ENCODE measurements around the gene LBH. TPM values are rescaled to one million over a fixed set of nuclear protein-coding genes. Genes with fewer than 3 reads are reported as not detected.

LBH gene
- total RNA-seq, 2 donors from 2014 or later, result 104 to 280 TPM

GRCh38 chr2:30209227-30209626, 22.1 kb upstream of the LBH start:
- DNase-seq (ENCODE audit: low spot score), result no peak
- intact Hi-C loops (cut with DNase I), result loop anchor here in 1 of 2 donors (2.0 kb wide), 1 partner anchor 498 kb away; no protein-coding TSS in a partner anchor

GRCh38 chr2:30213326-30213725, 18.0 kb upstream of the LBH start:
- intact Hi-C loops (cut with DNase I), result no loop called here
- DNase-seq (ENCODE audit: low spot score), result no peak

- DNase-seq (ENCODE audit: low spot score), result no peak
- intact Hi-C loops (cut with DNase I), result no loop called here
Measured at GRCh38 chr2:30213907-30214463, 17.3 kb upstream of the LBH start.

- intact Hi-C loops (cut with DNase I), result no loop called here
- no peak for DNase-seq (ENCODE audit: low spot score)
Measured at GRCh38 chr2:30216157-30216556, 15.2 kb upstream of the LBH start.

- intact Hi-C loops (cut with DNase I), result no loop called here
- DNase-seq (ENCODE audit: low spot score), result no peak
Measured at GRCh38 chr2:30217644-30218337, 13.5 kb upstream of the LBH start.

- no peak for DNase-seq (ENCODE audit: low spot score)
Measured at GRCh38 chr2:30218338-30218713, 13.0 kb upstream of the LBH start.

GRCh38 chr2:30218814-30219213, 12.5 kb upstream of the LBH start:
- no peak for DNase-seq (ENCODE audit: low spot score)
- intact Hi-C loops (cut with DNase I), result no loop called here

More at GRCh38 chr2:30218338-30218713, 13.0 kb upstream of the LBH start:
- intact Hi-C loops (cut with DNase I), result no loop called here

- DNase-seq (ENCODE audit: low spot score), result no peak
- intact Hi-C loops (cut with DNase I), result no loop called here
Measured at GRCh38 chr2:30219886-30220875, 11.2 kb upstream of the LBH start.

- intact Hi-C loops (cut with DNase I), result no loop called here
- DNase-seq (ENCODE audit: low spot score), result no peak
Measured at GRCh38 chr2:30221531-30221930, 9.8 kb upstream of the LBH start.

GRCh38 chr2:30222031-30222430, 9.3 kb upstream of the LBH start:
- intact Hi-C loops (cut with DNase I), result no loop called here
- DNase-seq (ENCODE audit: low spot score), result no peak

GRCh38 chr2:30222636-30223360, 8.5 kb upstream of the LBH start:
- no peak for DNase-seq (ENCODE audit: low spot score)
- intact Hi-C loops (cut with DNase I), result no loop called here

GRCh38 chr2:30223413-30223874, 7.9 kb upstream of the LBH start:
- DNase-seq (ENCODE audit: low spot score), result no peak
- intact Hi-C loops (cut with DNase I), result no loop called here

GRCh38 chr2:30224151-30224550, 7.2 kb upstream of the LBH start:
- intact Hi-C loops (cut with DNase I), result no loop called here

GRCh38 chr2:30225131-30225762, 6.1 kb upstream of the LBH start:
- intact Hi-C loops (cut with DNase I), result no loop called here
- no peak for DNase-seq (ENCODE audit: low spot score)

More at GRCh38 chr2:30224151-30224550, 7.2 kb upstream of the LBH start:
- no peak for DNase-seq (ENCODE audit: low spot score)

GRCh38 chr2:30226144-30227032, 4.9 kb upstream of the LBH start:
- intact Hi-C loops (cut with DNase I), result no loop called here
- no peak for DNase-seq (ENCODE audit: low spot score)

- no peak for DNase-seq (ENCODE audit: low spot score)
- intact Hi-C loops (cut with DNase I), result no loop called here
Measured at GRCh38 chr2:30229596-30229995, 1.7 kb upstream of the LBH start.

GRCh38 chr2:30230497-30231211, 680 bp upstream of the LBH start:
- no peak for DNase-seq (ENCODE audit: low spot score)
- intact Hi-C loops (cut with DNase I), result loop anchor here (5.0 to 10.0 kb wide), 2 partner anchors 124 to 192 kb away; no protein-coding TSS in a partner anchor
